Left ventricle myocardium superior (tissue), 1 donor: ENCODE data around the gene TMEM131L. TPM values are rescaled to one million over a fixed set of nuclear protein-coding genes. Genes with fewer than 3 reads are reported as not detected.

Source experiments
- ATAC-seq: fragments of 200-7000 bp; cut with Tn5 transposase; one replicate; pipeline ENCODE4 v1.9.1; 2020; ENCODE audit warnings: mild to moderate bottlenecking, moderate library complexity
- DNase-seq: peaks from one replicate; pipeline ENCODE4 v3.0.0-alpha.2; 2020
- intact Hi-C: fragments of 100-400 bp; cut with micrococcal nuclease; formaldehyde crosslinking; loops from one replicate; pipeline ENCODE4 v1.11.0; 2022
- total RNA-seq: library from RNA; stranded (reverse); fragmentation: NEBNext Ultra II Directional; extraction: Animal tissue kit (Norgen Biotek cat#: 25700); gene quantifications from one replicate; pipeline ENCODE4 v1.2.1, GENCODE V29; 2021
- donor health status: DM: no; HTN: yes; CAD: no; lungs with severe emphysema.

Gene TMEM131L
- total RNA-seq, 1 donor from 2014 or later = 16.8 TPM

GRCh38 chr4:153622778-153623240 is 156.6 kb downstream of the TMEM131L start:
- no peak for ATAC-seq
- no peak for DNase-seq
- intact Hi-C loops = no loop called here

GRCh38 chr4:153623491-153623890 is 157.3 kb downstream of the TMEM131L start:
- no peak for ATAC-seq
- intact Hi-C loops = no loop called here
- DNase-seq = no peak

- no peak for DNase-seq
- ATAC-seq = no peak
- intact Hi-C loops = no loop called here
Observed at GRCh38 chr4:153628796-153629315, 162.7 kb downstream of the TMEM131L start.

- ATAC-seq (no peak), DNase-seq (no peak)
- intact Hi-C loops = loop anchor here (10.0 kb wide), 1 partner anchor 125 kb away; no protein-coding TSS in a partner anchor
Observed at GRCh38 chr4:153629776-153630175, 163.6 kb downstream of the TMEM131L start.

GRCh38 chr4:153634738-153635353 is 168.7 kb downstream of the TMEM131L start:
- ATAC-seq = no peak

GRCh38 chr4:153635846-153636245 is 169.7 kb downstream of the TMEM131L start:
- DNase-seq (no peak), ATAC-seq (no peak)
- intact Hi-C loops = loop anchor here (10.0 kb wide), 1 partner anchor 119 kb away; no protein-coding TSS in a partner anchor

More at GRCh38 chr4:153634738-153635353, 168.7 kb downstream of the TMEM131L start:
- intact Hi-C loops = loop anchor here (10.0 kb wide), 1 partner anchor 120 kb away; no protein-coding TSS in a partner anchor
- no peak for DNase-seq

GRCh38 chr4:153637201-153637600 is 171.0 kb downstream of the TMEM131L start:
- no peak for ATAC-seq
- no peak for DNase-seq
- intact Hi-C loops = loop anchor here (10.0 kb wide), 1 partner anchor 118 kb away; no protein-coding TSS in a partner anchor

GRCh38 chr4:153638011-153638410 is 171.9 kb downstream of the TMEM131L start:
- ATAC-seq (no peak), DNase-seq (no peak)
- intact Hi-C loops = loop anchor here (10.0 kb wide), 1 partner anchor 117 kb away; no protein-coding TSS in a partner anchor

- ATAC-seq = no peak
- intact Hi-C loops = loop anchor here (10.0 kb wide), 1 partner anchor 116 kb away; no protein-coding TSS in a partner anchor
- DNase-seq = no peak
Observed at GRCh38 chr4:153638999-153639398, 172.8 kb downstream of the TMEM131L start.

GRCh38 chr4:153639833-153640802 is 174.0 kb downstream of the TMEM131L start:
- intact Hi-C loops = loop anchor here (10.0 kb wide), 1 partner anchor 115 kb away; no protein-coding TSS in a partner anchor
- ATAC-seq (no peak), DNase-seq (no peak)

GRCh38 chr4:153641532-153641931 is 175.4 kb downstream of the TMEM131L start:
- no peak for DNase-seq
- intact Hi-C loops = no loop called here
- ATAC-seq = no peak

- intact Hi-C loops = no loop called here
- DNase-seq = no peak
- peak; percentile 39 for ATAC-seq
Observed at GRCh38 chr4:153643406-153644383, 177.5 kb downstream of the TMEM131L start.

- no peak for DNase-seq
- ATAC-seq = no peak
- intact Hi-C loops = no loop called here
Observed at GRCh38 chr4:153645183-153645582, 179.0 kb downstream of the TMEM131L start.

- DNase-seq = no peak
- intact Hi-C loops = no loop called here
- ATAC-seq = no peak
Observed at GRCh38 chr4:153646261-153646660, 180.1 kb downstream of the TMEM131L start.

GRCh38 chr4:153646978-153647377 is 180.8 kb downstream of the TMEM131L start:
- intact Hi-C loops = no loop called here
- no peak for ATAC-seq
- no peak for DNase-seq

- no peak for DNase-seq
- ATAC-seq = no peak
- intact Hi-C loops = no loop called here
Observed at GRCh38 chr4:153647975-153648374, 181.8 kb downstream of the TMEM131L start.

- DNase-seq = no peak
- ATAC-seq = no peak
- intact Hi-C loops = no loop called here
Observed at GRCh38 chr4:153649572-153649991, 183.4 kb downstream of the TMEM131L start.

- ATAC-seq (no peak), DNase-seq (no peak)
- intact Hi-C loops = no loop called here
Observed at GRCh38 chr4:153651116-153651515, 185.0 kb downstream of the TMEM131L start.
